Lung microvascular endothelial cell (primary cell): ENCODE measurements around the gene DENND2D. TPM values are rescaled to one million over a fixed set of nuclear protein-coding genes. Genes with fewer than 3 reads are reported as not detected.

ENCODE experiments used
- DNase-seq, 2 donors: peaks; one replicate each; pipeline versions ENCODE4 v3.0.0 to v3.0.0-alpha.2; 2010; ENCODE audit warnings: low read depth in 2 of 2
- total RNA-seq: library from RNA; depleted of rRNA; stranded (reverse); fragments of >200 nt; gene quantifications from 2 replicates; pipeline ENCODE4 v1.2.1, GENCODE V29; 2014

DENND2D gene
- total RNA-seq, 1 donor from 2014 or later, result 1.4 TPM

- peak; percentile 37 to 66 for DNase-seq
These were observed 61.0 kb downstream of the DENND2D start for GRCh38 chr1:111139324-111139955.

Other genes with a start within 250 kb of the DENND2D start
- gene LRIF1, start 236.7 kb downstream of the DENND2D start, total RNA-seq, result 7.8 and 8.5 TPM in 2 replicates
- gene DRAM2, start 60.6 kb downstream of the DENND2D start, total RNA-seq, result 35.5 and 40.5 TPM in 2 replicates
- gene CEPT1, start 60.4 kb downstream of the DENND2D start, total RNA-seq, result 26.2 and 33.1 TPM in 2 replicates
- gene CHI3L2, start 27.1 kb upstream of the DENND2D start, total RNA-seq, result not detected in 2 replicates
- gene CHIA, start 90.2 kb upstream of the DENND2D start, total RNA-seq, result not detected in 2 replicates
- 0.65 and 1.2 TPM in 2 replicates for gene OVGP1, start 227.1 kb upstream of the DENND2D start, total RNA-seq
- gene WDR77, start 248.6 kb upstream of the DENND2D start, total RNA-seq, result 29.8 and 34.0 TPM in 2 replicates
- 123 and 150 TPM in 2 replicates for gene ATP5PB, start 248.8 kb upstream of the DENND2D start, total RNA-seq